GM21381 (cell line): Measurements from ENCODE around the gene CCL15.
"Not testable (repeated sequence)": the region's sequence is repeated elsewhere in the genome, so short reads cannot be mapped to it uniquely, and the experiment has no call there.

Experiments used
- ATAC-seq: cut with Tn5 transposase; IDR thresholded peaks from one replicate; pipeline ENCODE4 v1.9.1; 2021; ENCODE audit warnings: mild to moderate bottlenecking, moderate library complexity; ENCODE audit not compliant: unreplicated experiment

Gene CCL15

GRCh38 chr17:36001110-36001771 is at the start of gene CCL15:
Gene CCL15, minus strand, starts transcription at chr17:36001553. Its CDS starts 61 bp downstream, at chr17:36001492.
- no peak for ATAC-seq

- no peak for ATAC-seq
Measured at GRCh38 chr17:36049643-36050042, 48.3 kb upstream of the CCL15 start.

GRCh38 chr17:36048066-36048465 is 46.7 kb upstream of the CCL15 start:
- ATAC-seq: no peak

GRCh38 chr17:36036235-36036634 is 34.9 kb upstream of the CCL15 start:
- no peak for ATAC-seq

GRCh38 chr17:36034127-36034526 is 32.8 kb upstream of the CCL15 start:
- no peak for ATAC-seq

- no peak for ATAC-seq
Measured at GRCh38 chr17:36030956-36031355, 29.6 kb upstream of the CCL15 start.

- no peak for ATAC-seq
Measured at GRCh38 chr17:36027761-36028160, 26.4 kb upstream of the CCL15 start.

- ATAC-seq: no peak
Measured at GRCh38 chr17:36024106-36024869, 22.9 kb upstream of the CCL15 start.

GRCh38 chr17:36019423-36019822 is 18.1 kb upstream of the CCL15 start:
- no peak for ATAC-seq

GRCh38 chr17:36017799-36018198 is 16.4 kb upstream of the CCL15 start, which contains the start of gene CCL23:
Gene CCL23, minus strand, starts transcription at chr17:36017972. Its CDS starts 75 bp downstream, at chr17:36017897.
- ATAC-seq: no peak

- no peak for ATAC-seq
Measured at GRCh38 chr17:36016555-36016954, 15.2 kb upstream of the CCL15 start.

- ATAC-seq: not testable (repeated sequence)
Measured at GRCh38 chr17:36015895-36016294, 14.5 kb upstream of the CCL15 start.

- no peak for ATAC-seq
Measured at GRCh38 chr17:36014946-36015345, 13.6 kb upstream of the CCL15 start.

- ATAC-seq: no peak
Measured at GRCh38 chr17:36011201-36011600, 9.8 kb upstream of the CCL15 start.

GRCh38 chr17:36008998-36009665 is 7.8 kb upstream of the CCL15 start:
- ATAC-seq: no peak

- no peak for ATAC-seq
Measured at GRCh38 chr17:36004594-36005108, 3.3 kb upstream of the CCL15 start.

GRCh38 chr17:36002631-36003030 is 1.3 kb upstream of the CCL15 start:
- ATAC-seq: no peak

GRCh38 chr17:36001862-36002603 is 680 bp upstream of the CCL15 start:
- no peak for ATAC-seq

- no peak for ATAC-seq
Measured at GRCh38 chr17:36000732-36001109, 632 bp downstream of the CCL15 start.

- no peak for ATAC-seq
Measured at GRCh38 chr17:35998756-35999155, 2.6 kb downstream of the CCL15 start.

GRCh38 chr17:35998018-35998545 is 3.3 kb downstream of the CCL15 start:
- ATAC-seq: no peak
